ENCODE measurements around the gene BTBD9.

BTBD9 gene

DNA sequence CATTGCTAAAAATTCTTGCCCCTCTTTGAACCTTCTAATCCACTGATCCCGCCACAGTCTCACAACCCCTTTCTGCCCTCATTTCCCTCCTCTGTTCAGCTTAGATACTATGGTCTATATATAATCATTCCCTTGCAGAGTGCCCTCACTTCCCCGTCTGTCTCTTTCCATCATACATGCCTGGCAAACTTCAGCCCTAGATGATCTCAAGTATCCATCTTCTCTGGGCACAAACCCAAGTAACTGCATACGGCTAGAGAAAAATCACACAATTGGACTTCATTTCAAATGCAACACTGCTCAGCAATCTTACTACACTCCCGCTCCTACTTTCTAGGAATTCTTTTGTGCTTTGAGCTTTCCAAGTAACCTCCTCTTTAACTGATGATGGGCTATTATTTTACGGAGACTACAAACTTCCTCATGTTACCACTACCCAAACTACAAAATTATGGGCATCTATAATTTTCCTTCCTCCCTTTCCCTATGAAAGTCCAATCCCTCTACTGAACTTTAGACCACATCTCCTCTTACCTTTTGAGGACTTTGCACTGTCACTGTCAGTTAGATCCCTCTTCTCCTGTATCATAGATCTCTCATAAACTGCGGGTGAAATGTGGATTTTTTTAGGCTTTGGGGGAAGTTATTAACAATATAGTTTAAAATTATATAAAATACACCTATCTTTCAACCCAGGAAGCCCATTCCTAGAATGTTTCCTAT, 135.6 kb downstream of the BTBD9 start:
- peak; percentile 34 for DNase-seq

DNA sequence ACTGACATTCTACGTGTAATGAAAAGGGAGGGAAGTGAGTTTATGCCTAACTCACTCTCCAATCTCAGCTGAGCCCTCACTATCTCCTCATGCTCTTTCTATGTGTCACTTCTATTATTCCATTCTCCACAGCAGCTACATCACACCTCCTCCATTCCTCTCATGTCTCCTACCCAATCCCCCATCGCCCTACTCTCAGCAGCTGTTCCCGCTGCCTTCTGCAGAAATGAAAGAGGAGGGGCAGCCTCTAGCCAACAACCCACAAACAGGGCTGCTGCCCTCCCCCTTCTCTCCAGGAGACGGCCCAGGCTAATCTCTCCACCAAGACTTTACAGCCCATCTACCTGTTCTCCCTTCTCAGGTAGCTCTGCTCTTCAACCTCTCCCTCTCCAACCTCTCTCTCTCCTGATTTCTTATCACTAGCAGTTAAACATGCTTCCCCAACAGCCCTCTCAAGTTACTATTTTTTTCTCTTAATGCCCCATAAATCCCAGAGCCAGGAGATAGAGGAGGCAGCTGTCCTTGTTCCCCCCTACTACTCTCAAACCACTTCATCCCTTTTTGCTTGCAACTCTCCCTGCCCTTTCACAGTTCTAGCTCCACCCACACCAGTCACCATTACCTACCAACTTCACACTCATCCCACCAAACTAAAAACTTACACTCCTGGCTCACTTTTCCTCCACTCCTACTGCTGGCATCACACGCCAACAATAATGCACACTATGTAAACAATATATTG, 136.5 kb downstream of the BTBD9 start:
- peak; percentile 14 for DNase-seq

DNA sequence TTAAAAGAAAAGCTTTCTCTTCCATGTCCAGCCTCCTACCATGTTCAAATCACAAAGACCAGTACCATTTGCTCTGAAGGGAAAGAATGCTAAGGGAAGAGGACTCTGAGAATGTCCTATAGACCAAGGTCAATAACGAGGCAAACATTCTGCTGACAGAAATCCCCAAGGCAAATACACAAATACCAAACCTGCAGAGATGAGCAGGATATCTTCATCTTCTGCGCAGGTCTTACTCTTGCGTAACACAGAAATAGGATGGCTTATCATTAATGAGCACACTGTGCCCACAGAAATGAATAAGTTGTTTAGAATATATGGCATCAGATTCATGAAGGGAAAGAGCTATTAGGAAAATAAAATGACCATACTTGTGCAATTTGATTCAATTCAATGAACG, 137.3 kb downstream of the BTBD9 start:
- DNase-seq: no peak

DNA sequence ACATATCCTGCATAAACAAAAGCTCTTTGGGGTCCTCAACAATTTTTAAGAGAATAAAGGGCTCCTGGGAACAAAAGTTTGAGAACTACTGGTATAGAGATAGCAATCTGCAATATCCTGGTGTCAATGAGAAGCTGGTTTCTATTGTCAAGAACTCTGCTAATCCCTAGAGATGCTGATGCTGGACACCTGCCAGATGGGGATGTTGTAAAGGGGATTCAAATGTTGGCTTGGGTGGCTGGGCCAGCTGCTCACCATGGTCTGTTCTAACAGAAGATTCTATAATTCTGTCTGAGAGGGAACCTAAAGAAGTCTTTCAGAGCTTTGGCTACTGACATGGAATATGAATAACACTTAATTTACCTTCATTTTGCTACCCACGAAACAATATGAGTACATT, 137.8 kb downstream of the BTBD9 start:
- peak; percentile 67 for DNase-seq

DNA sequence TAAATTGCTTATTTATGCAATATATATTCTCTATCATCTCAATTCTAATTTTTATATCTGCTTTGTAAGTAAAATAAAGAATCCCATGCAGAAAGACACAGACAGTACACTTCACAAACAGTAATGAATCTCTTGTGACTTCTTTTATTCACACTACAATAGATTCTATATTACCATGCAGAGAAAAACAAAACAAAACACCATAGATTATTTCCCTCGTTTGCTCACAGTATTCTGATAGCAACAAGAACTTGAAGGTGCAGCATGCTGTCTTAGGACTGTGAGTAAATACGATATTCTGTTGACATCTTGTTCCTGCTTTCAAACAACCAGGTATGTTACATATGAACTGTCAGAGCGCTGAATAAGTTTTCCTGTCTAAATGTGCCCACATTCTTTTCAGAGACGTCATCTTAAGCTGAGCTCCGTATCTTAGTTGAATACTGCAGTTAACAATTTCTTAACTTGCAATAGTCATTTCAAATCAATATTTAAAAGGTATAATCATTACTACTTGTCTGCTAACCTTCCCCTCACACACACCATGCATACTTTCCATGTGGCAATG, 140.1 kb downstream of the BTBD9 start:
- DNase-seq: no peak

DNA sequence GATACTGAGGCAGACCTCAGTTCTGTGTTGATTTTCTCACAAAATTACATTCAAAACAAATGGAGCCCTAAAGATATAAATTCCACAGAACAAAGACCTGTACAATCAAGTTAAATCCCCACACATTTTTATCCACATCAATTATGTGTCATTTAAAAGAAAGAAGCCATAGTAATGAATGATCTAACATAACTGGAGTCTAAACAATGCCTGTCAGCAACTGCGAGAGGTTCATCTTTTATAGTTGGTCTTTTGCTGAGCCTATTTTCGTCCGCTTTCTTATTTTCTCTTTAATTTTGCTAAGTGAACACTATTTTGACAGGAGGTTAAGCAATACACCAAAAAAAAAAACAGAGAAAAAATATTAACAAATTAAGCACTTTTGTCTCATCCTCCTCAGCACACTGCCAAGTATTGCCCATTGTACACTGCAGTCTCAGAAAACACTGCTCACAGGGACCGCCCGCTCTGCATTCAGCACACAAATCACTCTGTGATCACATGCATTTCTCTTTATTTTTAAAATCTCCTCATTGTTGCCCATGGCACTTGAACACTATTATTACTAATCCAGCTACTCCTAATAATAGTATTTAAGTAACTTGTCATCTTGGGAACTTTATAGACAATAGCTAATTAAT, 140.8 kb downstream of the BTBD9 start:
- no peak for DNase-seq

DNA sequence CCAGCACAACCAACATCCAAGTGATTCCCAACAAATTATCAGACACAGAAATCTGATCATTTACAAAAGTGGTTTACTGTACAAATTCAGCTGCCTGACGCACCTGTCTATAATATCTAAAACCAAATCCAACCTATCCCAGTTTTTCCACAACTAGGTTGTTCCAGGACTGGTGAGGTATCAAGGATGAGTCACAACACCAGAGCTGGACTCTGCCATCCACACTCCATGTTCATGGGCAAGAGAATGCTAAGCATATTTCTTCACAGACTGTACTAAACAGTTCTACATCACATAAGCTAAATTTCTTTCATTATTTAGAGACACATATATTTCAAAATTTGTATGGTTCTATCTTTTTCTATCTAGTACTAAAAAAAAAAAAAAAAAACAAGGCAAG, 141.6 kb downstream of the BTBD9 start:
- no peak for DNase-seq

DNA sequence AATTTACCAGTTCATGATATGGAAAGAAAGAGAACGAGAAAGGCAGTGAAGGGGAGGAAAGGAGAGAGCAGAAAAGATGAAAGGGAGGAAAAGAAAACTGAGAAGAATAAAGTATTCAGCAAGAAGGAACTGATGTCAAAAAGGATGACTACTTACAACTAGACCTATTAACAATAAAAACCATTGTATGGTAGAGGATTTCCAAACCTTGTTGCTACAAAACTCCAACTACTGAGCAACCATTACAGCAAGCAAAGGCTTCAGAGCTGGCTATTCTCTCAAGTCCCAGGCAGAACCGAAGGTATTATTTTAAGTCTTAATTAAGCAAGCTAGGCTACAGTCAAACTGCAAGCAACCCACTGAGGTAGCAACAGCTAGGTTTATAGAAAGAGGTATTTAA, 142.2 kb downstream of the BTBD9 start:
- no peak for DNase-seq

DNA sequence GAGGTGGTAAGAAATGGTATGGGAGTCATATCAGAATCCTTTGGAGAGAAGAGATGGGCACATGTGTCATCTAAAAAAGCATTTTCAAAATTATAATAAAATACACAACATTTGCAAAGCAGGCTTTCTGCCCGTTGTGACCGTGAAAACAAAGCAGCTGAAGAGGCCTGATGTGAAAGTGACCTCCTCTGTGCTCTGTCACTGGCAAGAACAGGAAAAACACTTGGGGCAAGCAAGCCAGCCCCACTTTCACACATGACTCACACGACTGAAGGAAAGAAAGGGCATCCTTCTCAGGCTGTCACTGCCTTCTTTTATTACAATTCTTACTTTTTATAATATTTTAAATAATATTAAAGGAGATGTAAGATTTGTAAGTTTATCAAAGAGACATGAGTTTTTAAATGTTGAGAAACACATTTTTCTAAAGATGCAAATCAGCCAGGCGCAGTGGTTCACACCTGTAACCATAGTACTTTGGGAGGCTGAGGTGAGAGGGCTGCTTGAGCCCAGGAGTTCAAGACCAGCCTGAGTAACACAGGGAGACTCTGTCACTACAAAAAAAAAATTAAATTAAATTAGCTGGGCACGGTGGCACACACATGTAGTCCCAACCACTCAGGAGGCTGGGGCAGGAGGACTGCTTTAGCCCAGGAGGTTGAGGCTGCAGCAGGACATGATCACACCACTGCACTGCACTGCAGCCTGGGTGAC, 143.7 kb downstream of the BTBD9 start:
- no peak for DNase-seq

DNA sequence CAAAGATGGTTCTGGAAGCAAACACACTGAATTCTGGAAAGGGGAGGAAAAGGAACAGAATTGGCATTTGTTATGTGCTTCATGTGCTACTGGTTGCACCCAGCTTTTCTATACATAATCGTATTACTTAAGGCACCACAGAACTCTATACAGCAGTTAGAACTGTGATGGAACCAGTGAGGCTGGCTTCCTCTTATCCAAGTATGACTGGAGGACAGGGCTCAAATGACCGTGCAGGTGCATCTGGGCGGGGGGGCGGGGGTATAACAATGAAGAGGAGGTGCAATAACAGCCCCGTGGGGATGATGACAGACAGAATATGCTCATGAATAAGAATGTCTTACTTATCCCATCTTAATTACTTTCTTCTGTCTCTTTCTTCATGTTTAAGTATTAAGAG, 144.2 kb downstream of the BTBD9 start:
- no peak for DNase-seq

DNA sequence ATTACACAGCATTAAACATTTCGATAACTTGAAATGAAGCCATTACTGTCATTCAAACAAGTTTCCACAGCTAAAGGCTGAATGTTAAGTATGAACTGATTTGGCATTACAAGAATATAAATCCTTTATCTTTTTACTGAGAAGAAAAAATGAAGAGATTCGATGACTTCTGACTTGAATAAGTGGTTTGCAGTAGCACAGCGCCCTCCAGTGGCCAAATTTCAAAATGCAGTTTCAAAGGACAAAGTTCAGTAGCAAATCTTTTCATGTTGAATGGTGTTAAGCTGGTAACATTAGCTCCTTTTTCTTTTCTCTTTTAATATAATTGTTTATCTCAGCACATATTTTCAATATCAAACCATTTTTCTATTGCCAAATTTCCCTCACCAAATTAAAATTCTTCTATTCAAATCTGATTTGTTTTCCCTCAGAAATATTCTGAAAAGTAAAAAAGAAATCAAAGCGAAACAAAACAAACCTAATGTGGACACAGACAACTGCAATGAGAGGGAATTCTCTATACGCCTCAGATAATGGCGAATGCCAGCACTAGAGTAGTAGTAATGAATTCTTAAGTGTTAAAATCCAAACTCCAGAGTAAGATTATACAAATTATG, 145.7 kb downstream of the BTBD9 start:
- DNase-seq: peak; percentile 74

DNA sequence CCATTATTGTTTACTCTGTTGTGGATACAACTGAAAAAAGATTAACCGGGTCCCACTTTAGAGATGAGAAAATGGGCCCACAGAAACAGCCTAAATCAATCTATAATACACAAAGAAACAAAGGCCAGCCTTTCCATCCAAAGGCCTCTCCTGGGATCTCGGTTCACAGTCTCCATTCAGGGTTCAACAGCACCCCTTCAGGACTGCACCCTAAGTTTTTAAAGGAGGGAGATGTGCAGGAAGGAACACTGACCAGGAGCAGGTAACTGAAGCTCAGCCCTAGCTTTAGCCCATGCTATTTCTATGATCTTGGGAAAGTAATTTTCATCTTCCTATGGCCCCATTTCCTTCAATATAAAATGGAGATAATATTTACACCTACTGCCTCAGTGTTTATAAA, 147.7 kb downstream of the BTBD9 start:
- DNase-seq: no peak

DNA sequence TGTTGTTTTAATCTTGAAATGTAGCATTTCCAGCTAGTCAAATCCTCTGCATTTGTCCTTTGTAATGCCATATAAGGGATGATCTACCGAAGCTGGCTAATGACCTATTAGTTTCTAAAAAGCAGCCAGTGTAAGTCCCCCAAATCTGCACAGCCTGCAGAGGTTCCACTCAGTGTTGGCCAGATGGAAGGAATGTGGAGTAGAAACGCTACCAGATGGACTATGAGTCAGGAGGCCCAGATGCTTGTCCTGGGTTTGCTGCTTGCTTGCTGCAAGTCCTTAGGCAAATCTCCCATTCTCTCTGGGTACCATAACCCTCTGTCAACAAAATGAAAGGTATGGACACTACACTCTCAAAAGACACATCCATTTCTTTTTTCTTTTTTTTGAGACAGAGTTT, 149.8 kb downstream of the BTBD9 start:
- no peak for DNase-seq

DNA sequence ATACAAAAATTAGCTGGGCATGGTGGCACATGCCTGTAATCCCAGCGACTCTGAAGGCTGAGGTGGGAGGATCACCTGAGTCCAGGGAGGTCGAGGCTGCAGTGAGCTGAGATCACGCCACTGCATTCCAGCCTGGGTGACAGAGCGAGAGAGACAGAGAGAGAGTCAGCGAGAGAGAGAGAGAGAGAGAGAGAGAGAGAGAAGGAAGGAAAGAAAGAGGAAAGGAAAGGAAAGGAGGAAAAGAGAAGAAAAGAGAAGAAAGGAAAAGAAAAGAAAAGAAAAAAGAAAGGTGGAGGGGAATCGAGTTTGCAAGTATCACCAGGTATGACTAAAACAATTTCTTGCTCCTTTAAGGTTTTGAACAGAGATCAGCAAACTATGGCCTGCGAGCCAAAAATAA, 152.3 kb downstream of the BTBD9 start:
- no peak for DNase-seq

DNA sequence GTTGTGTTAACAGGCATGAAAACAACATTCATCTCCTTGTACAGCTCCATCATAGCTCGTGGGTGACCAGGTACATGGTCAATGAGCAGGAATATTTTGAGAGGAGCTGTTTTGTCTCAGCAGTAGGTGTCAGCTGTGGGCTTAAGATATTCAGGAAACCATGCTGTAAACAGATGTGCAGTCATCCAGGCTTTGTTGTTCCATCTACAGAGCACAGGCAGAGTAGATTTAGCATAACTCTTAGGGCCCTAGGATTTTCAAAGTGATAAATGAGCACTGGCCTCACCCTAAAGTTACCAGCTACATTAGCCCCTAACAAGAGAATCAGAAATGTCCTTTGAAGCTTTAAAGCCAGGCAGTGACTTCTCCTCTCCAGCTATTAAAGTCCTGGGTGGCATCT, 154.2 kb downstream of the BTBD9 start:
- no peak for DNase-seq

DNA sequence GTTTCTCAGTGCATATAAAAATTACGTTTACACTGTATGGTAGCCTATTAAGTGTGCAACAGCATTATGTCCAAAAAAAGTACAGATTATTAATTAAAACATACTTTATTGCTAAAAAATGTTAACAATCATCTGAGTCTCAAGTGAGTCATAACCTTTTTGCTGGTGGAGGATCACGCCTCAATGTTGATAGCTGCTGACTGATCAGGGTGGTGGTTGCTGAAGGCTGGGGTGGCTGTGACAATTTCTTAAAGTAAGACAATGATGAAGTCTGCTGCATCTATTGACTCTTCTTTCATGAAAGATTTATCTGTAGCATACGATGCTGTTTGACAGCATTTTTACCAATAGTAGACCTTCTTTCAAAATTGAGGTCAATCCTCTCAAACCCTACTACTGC, 155.1 kb downstream of the BTBD9 start:
- no peak for DNase-seq

DNA sequence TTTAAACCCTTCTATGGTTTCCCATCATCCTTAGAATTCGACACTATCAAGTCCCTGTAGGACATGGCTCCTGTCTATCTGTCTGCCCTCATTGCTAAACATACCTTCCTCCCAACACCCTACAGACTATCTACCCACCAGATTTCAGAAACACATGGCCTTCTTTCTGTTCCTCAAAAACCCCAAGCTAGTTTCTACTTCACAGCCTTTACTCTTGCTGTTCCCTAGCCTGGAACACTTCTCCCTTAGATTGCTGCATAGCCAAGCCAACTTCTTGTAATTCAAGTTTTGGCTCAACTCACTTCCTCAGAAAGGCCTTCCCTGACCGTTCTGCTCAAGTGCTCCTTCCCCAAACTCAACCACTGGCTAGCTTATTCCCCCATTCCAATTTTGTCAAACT, 156.2 kb downstream of the BTBD9 start:
- no peak for DNase-seq

DNA sequence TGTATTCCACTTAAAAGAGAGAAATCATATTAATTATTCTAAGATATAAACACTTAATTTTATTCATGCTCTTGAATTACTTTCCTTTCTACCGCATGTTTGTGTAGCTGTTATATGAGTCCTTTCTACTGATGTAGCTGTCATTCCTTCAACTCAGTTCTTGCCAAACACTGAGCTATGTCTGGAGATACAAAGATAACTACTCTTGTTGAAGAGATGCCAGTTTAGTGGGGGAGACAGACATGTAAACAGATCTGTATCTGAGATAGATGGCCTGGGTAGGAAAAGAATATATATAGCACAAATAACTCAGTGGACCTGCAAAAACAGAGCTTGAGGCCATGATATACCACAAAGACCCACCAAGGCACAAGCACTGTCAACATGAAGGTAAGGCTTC, 157.3 kb downstream of the BTBD9 start:
- no peak for DNase-seq

DNA sequence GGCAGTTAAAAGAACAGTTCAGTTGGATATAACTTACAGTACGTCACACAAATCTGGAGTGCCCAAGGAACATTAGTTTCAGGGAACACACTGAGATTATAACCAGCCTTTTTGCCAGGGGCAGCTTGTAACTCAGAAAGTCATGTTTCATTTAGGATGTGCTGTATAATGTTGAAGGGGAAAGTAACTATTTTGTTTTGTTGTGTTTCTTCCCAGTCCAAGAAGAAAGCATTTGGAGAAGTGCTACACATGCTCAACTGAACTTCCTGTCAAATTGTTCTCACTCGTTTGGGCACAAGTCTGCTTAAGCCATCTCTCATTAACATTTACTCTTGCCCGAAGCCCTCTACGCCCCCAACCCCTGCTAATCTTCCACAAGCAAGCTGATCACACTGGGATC, 157.9 kb downstream of the BTBD9 start:
- no peak for DNase-seq

DNA sequence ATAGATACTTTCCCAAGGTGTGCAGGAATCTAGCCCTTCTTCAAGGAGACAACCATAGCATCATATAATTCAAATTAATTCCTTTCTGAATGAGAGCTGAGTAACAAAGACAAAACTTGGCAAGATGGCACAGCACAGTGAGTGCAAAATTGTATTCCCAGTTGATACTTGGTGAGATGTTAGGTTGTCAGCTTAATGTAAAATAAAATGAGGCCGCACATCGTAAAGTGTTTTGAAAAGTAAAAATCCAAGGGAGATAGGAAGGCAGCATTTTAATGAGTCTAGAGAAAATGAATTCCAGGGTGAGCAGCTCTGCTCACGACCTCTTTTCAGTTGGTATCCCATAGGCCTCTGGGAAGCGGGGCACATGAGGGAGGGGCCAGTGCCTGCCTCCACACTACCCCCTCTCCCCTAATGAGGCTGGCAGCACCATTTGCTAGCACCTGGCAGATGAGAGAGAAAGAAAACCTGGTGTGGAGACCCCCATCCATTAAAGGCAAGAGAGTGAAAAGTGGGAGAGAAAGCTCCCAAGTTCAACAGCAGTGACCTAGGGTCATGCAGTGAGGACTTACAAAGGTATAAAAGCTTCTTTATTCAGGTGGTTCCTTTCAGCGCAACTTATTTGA, 158.4 kb downstream of the BTBD9 start:
- no peak for DNase-seq

DNA sequence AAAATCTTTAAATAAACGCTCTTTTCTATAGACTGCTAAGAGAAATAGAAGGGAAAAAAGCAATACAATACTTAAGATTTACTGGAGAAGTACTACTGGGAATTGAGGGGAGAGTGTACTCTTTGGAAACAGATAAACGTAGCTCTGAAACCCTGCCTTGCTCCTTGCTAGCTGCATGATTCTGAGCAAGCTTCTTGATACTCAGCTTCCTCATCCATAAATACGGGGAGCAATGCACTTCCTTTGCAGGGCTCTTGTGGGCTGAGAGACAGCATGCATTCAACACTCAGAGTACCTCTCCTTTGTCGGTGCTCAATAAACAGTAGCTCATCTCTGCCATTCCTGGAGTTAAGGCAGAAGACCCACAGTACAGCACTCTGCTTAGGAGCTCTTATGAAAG, 159.7 kb downstream of the BTBD9 start:
- no peak for DNase-seq

DNA sequence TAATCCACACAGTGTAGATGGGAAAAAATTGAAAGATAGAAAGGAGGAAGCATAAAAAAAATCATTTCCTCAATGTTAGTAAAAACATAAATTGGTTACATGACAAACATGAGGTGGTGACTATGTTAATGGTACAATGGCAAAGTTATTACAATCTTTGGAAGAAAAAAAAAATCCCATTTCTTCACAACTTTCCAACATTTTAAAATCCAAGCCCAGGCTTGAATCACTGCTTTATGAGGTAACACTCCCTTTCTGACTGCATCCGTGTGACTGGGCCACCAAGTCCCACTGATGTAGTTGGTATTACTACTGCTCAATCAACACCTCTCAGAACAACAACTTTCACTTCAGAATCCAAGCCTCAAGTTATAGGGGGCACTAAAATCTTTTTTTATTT, 160.4 kb downstream of the BTBD9 start:
- DNase-seq: no peak
